DND-41 (cell line): ENCODE measurements around the gene CYSLTR2.

Source experiments
- EZH2 ChIP-seq: IDR thresholded peaks from 3 replicates; pipeline ENCODE4 v1.6.1; 2012; ENCODE audit warnings: borderline replicate concordance, low read depth, mild to moderate bottlenecking, moderate library complexity, low read length, inconsistent platforms; ENCODE audit not compliant: severe bottlenecking
- TF ChIP-seq, protein P1 (sequence below): IDR thresholded peaks from 2 replicates; pipeline ENCODE4 v1.5.1; 2012; ENCODE audit warnings: borderline replicate concordance, low read length, moderate library complexity, mild to moderate bottlenecking; ENCODE audit not compliant: poor library complexity, severe bottlenecking; ENCODE audit errors: extremely low read depth

DNA sequence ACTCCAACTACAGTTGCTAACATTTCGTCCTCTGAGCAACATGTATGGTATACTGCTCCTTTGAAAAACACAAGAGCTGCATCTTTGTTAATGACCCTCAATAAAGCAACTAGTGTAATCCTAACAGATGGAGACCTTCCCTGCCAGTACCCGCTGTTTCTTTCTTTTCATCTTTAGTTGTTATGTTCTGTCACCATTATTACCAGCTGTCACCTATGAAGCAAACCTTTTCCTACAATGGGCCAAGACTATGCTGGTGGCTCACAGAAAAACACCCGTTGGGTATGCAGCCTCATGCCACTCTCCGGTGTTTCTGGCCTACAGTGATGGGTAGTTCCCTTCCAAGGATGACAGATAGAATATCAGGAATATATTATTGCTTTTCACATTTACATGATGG, 29.7 kb upstream of the CYSLTR2 start:
- TF ChIP-seq, protein P1, sequence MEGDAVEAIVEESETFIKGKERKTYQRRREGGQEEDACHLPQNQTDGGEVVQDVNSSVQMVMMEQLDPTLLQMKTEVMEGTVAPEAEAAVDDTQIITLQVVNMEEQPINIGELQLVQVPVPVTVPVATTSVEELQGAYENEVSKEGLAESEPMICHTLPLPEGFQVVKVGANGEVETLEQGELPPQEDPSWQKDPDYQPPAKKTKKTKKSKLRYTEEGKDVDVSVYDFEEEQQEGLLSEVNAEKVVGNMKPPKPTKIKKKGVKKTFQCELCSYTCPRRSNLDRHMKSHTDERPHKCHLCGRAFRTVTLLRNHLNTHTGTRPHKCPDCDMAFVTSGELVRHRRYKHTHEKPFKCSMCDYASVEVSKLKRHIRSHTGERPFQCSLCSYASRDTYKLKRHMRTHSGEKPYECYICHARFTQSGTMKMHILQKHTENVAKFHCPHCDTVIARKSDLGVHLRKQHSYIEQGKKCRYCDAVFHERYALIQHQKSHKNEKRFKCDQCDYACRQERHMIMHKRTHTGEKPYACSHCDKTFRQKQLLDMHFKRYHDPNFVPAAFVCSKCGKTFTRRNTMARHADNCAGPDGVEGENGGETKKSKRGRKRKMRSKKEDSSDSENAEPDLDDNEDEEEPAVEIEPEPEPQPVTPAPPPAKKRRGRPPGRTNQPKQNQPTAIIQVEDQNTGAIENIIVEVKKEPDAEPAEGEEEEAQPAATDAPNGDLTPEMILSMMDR = no peak
- no peak for TF ChIP-seq EZH2
